ENCODE measurements around the gene RAC3. TPM values are rescaled to one million over a fixed set of nuclear protein-coding genes. Genes with fewer than 3 reads are reported as not detected.

The RAC3 gene
- total and polyA plus RNA-seq, 4 donors, result 0.57 to 2.8 (median 0.63) TPM; not detected in 1

GRCh38 chr17:81998212-81998611 is 33.3 kb upstream of the RAC3 start:
- 91 to 96% methylated on average over 7 of the region's 7 CpGs for WGBS, 2 donors
- DNase-seq, result no peak
- no peaks in the 10 kb centered on the region for H3K9me3 ChIP-seq (ENCODE audit: control insufficient read depth, low read length)
- no peak for ATAC-seq (ENCODE audit: low FRiP score)
- intact Hi-C loops (cut with DNase I), result no loop called here
- no peaks in the 10 kb centered on the region for H3K36me3 ChIP-seq (ENCODE audit: control insufficient read depth in 1 of 2, insufficient read depth in 2 of 2, low read length in 1 of 2)
- H3K4me1 ChIP-seq (ENCODE audit: control insufficient read depth in 1 of 2, insufficient read depth in 2 of 2, low read length in 2 of 2), result no peaks in the 10 kb centered on the region
- no peak overlapping the region for H3K27ac ChIP-seq (ENCODE audit: low read depth in 1 of 2, low read length in 2 of 2)
- no peaks in the 10 kb centered on the region for H3K27me3 ChIP-seq (ENCODE audit: control insufficient read depth in 1 of 2, insufficient read depth in 2 of 2, low read length in 1 of 2)
- no peak overlapping the region for H3K4me3 ChIP-seq (ENCODE audit: low read length in 2 of 2)

GRCh38 chr17:81998691-81999438 is 32.6 kb upstream of the RAC3 start:
- no peaks in the 10 kb centered on the region for H3K27me3 ChIP-seq (ENCODE audit: control insufficient read depth in 1 of 2, insufficient read depth in 2 of 2, low read length in 1 of 2)
- DNase-seq, result peak in 1 of 2 donors; percentile 41
- intact Hi-C loops (cut with DNase I), result no loop called here
- no peaks in the 10 kb centered on the region for H3K36me3 ChIP-seq (ENCODE audit: control insufficient read depth in 1 of 2, insufficient read depth in 2 of 2, low read length in 1 of 2)
- no peaks in the 10 kb centered on the region for H3K4me1 ChIP-seq (ENCODE audit: control insufficient read depth in 1 of 2, insufficient read depth in 2 of 2, low read length in 2 of 2)
- 92 to 93% methylated on average over 14 of the region's 14 CpGs for WGBS, 2 donors
- no peak for ATAC-seq (ENCODE audit: low FRiP score)
- no peak overlapping the region for H3K27ac ChIP-seq (ENCODE audit: low read depth in 1 of 2, low read length in 2 of 2)
- no peaks in the 10 kb centered on the region for H3K9me3 ChIP-seq (ENCODE audit: control insufficient read depth, low read length)
- no peak overlapping the region for H3K4me3 ChIP-seq (ENCODE audit: low read length in 2 of 2)

GRCh38 chr17:81999587-81999975 is 31.9 kb upstream of the RAC3 start:
- Histone ChIP-seq H3K27ac (ENCODE audit: low read depth in 1 of 2, low read length in 2 of 2) (no peak overlapping the region), H3K27me3 (ENCODE audit: control insufficient read depth in 1 of 2, insufficient read depth in 2 of 2, low read length in 1 of 2) (no peaks in the 10 kb centered on the region), H3K9me3 (ENCODE audit: control insufficient read depth, low read length) (no peaks in the 10 kb centered on the region), H3K4me1 (ENCODE audit: control insufficient read depth in 1 of 2, insufficient read depth in 2 of 2, low read length in 2 of 2) (no peaks in the 10 kb centered on the region), H3K4me3 (ENCODE audit: low read length in 2 of 2) (no peak overlapping the region), H3K36me3 (ENCODE audit: control insufficient read depth in 1 of 2, insufficient read depth in 2 of 2, low read length in 1 of 2) (no peaks in the 10 kb centered on the region)
- intact Hi-C loops (cut with DNase I), result no loop called here
- 94% methylated on average over 11 to 12 of the region's 12 CpGs for WGBS, 2 donors
- DNase-seq, result no peak
- ATAC-seq (ENCODE audit: low FRiP score), result no peak

GRCh38 chr17:81999976-82000802 is 31.3 kb upstream of the RAC3 start:
- H3K9me3 ChIP-seq (ENCODE audit: control insufficient read depth, low read length), result no peaks in the 10 kb centered on the region
- ATAC-seq (ENCODE audit: low FRiP score), result no peak
- WGBS, 2 donors, result 89 to 94% methylated on average over 31 to 36 of the region's 36 CpGs
- H3K36me3 ChIP-seq (ENCODE audit: control insufficient read depth in 1 of 2, insufficient read depth in 2 of 2, low read length in 1 of 2), result no peaks in the 10 kb centered on the region
- intact Hi-C loops (cut with DNase I), result no loop called here
- no peak for DNase-seq
- H3K4me3 ChIP-seq (ENCODE audit: low read length in 2 of 2), result no peak overlapping the region
- no peaks in the 10 kb centered on the region for H3K4me1 ChIP-seq (ENCODE audit: control insufficient read depth in 1 of 2, insufficient read depth in 2 of 2, low read length in 2 of 2)
- no peak overlapping the region for H3K27ac ChIP-seq (ENCODE audit: low read depth in 1 of 2, low read length in 2 of 2)
- no peaks in the 10 kb centered on the region for H3K27me3 ChIP-seq (ENCODE audit: control insufficient read depth in 1 of 2, insufficient read depth in 2 of 2, low read length in 1 of 2)

GRCh38 chr17:82000803-82001570 is 30.5 kb upstream of the RAC3 start:
- WGBS, 2 donors, result 92 to 95% methylated on average over 31 to 32 of the region's 32 CpGs
- Histone ChIP-seq H3K27ac (ENCODE audit: low read depth in 1 of 2, low read length in 2 of 2) (no peak overlapping the region), H3K4me3 (ENCODE audit: low read length in 2 of 2) (no peak overlapping the region), H3K27me3 (ENCODE audit: control insufficient read depth in 1 of 2, insufficient read depth in 2 of 2, low read length in 1 of 2) (no peaks in the 10 kb centered on the region), H3K9me3 (ENCODE audit: control insufficient read depth, low read length) (no peaks in the 10 kb centered on the region), H3K4me1 (ENCODE audit: control insufficient read depth in 1 of 2, insufficient read depth in 2 of 2, low read length in 2 of 2) (no peaks in the 10 kb centered on the region), H3K36me3 (ENCODE audit: control insufficient read depth in 1 of 2, insufficient read depth in 2 of 2, low read length in 1 of 2) (no peaks in the 10 kb centered on the region)
- intact Hi-C loops (cut with DNase I), result no loop called here
- ATAC-seq (ENCODE audit: low FRiP score) (no peak), DNase-seq (no peak)

- Histone ChIP-seq H3K27me3 (ENCODE audit: control insufficient read depth in 1 of 2, insufficient read depth in 2 of 2, low read length in 1 of 2) (no peaks in the 10 kb centered on the region), H3K27ac (ENCODE audit: low read depth in 1 of 2, low read length in 2 of 2) (no peak overlapping the region), H3K4me3 (ENCODE audit: low read length in 2 of 2) (no peak overlapping the region), H3K9me3 (ENCODE audit: control insufficient read depth, low read length) (no peaks in the 10 kb centered on the region), H3K4me1 (ENCODE audit: control insufficient read depth in 1 of 2, insufficient read depth in 2 of 2, low read length in 2 of 2) (no peaks in the 10 kb centered on the region), H3K36me3 (ENCODE audit: control insufficient read depth in 1 of 2, insufficient read depth in 2 of 2, low read length in 1 of 2) (no peaks in the 10 kb centered on the region)
- DNase-seq, result no peak
- WGBS, 2 donors, result 73 to 81% methylated on average over 15 to 17 of the region's 17 CpGs
- intact Hi-C loops (cut with DNase I), result no loop called here
- no peak for ATAC-seq (ENCODE audit: low FRiP score)
Measured at GRCh38 chr17:82001571-82002056, 29.9 kb upstream of the RAC3 start.

- no peaks in the 10 kb centered on the region for H3K36me3 ChIP-seq (ENCODE audit: control insufficient read depth in 1 of 2, insufficient read depth in 2 of 2, low read length in 1 of 2)
- no peak overlapping the region for H3K4me3 ChIP-seq (ENCODE audit: low read length in 2 of 2)
- intact Hi-C loops (cut with DNase I), result no loop called here
- peak; percentile 93 to 96 for DNase-seq
- WGBS, 2 donors, result 11% methylated on average over 51 to 53 of the region's 53 CpGs
- H3K9me3 ChIP-seq (ENCODE audit: control insufficient read depth, low read length), result no peaks in the 10 kb centered on the region
- H3K27me3 ChIP-seq (ENCODE audit: control insufficient read depth in 1 of 2, insufficient read depth in 2 of 2, low read length in 1 of 2), result no peaks in the 10 kb centered on the region
- ATAC-seq (ENCODE audit: low FRiP score), result peak; percentile 87
- H3K27ac ChIP-seq (ENCODE audit: low read depth in 1 of 2, low read length in 2 of 2), result peak overlapping the region; percentile 51 to 83
- no peaks in the 10 kb centered on the region for H3K4me1 ChIP-seq (ENCODE audit: control insufficient read depth in 1 of 2, insufficient read depth in 2 of 2, low read length in 2 of 2)
Measured at GRCh38 chr17:82003411-82004381, 27.8 kb upstream of the RAC3 start.
